Lower lobe of right lung (tissue), 2 donors: ENCODE data around the gene ZNF230. TPM values are rescaled to one million over a fixed set of nuclear protein-coding genes. Genes with fewer than 3 reads are reported as not detected.

Source experiments
- ATAC-seq, 2 donors: fragments of 200-7000 bp; cut with Tn5 transposase; one replicate each; pipeline ENCODE4 v1.9.1; 2020 to 2022; ENCODE audit warnings: mild to moderate bottlenecking in 2 of 2, moderate library complexity in 2 of 2
- DNase-seq: peaks from one replicate; pipeline ENCODE4 v3.0.0-alpha.2; 2020
- H3K27ac ChIP-seq: fragments of 200-600 bp; one replicate; pipeline ENCODE4 v1.8.0; 2022
- H3K27me3 ChIP-seq: fragments of 200-600 bp; one replicate; pipeline ENCODE4 v1.8.0; 2022; ENCODE audit warnings: low read depth
- H3K36me3 ChIP-seq: fragments of 200-600 bp; one replicate; pipeline ENCODE4 v1.8.0; 2022; ENCODE audit warnings: mild to moderate bottlenecking
- H3K4me1 ChIP-seq: fragments of 200-600 bp; one replicate; pipeline ENCODE4 v1.8.0; 2022
- H3K4me3 ChIP-seq: fragments of 200-600 bp; one replicate; pipeline ENCODE4 v1.8.0; 2022; ENCODE audit warnings: mild to moderate bottlenecking
- H3K9me3 ChIP-seq: fragments of 200-600 bp; one replicate; pipeline ENCODE4 v1.8.0; 2022
- CTCF ChIP-seq: fragments of 200-600 bp; IDR thresholded peaks from one replicate; pipeline ENCODE4 v1.8.0; 2022; ENCODE audit warnings: antibody characterized with exemption, mild to moderate bottlenecking
- intact Hi-C: fragments of 100-400 bp; cut with DNase I; formaldehyde crosslinking; loops from one replicate; pipeline ENCODE4 v1.11.0; 2022
- total RNA-seq: library from RNA; stranded (reverse); fragmentation: NEBNext Ultra II Directional; extraction: Animal tissue kit (Norgen Biotek cat#: 25700); gene quantifications from one replicate; pipeline ENCODE4 v1.2.1, GENCODE V29; 2021
- donor health status: DM: no; HTN: yes; CAD: no; lungs with severe emphysema.

ZNF230 gene
- total RNA-seq, 1 donor from 2014 or later = 4.8 TPM

GRCh38 chr19:43976732-43977131 lies 26.0 kb upstream of the ZNF230 start:
- no peak for TF ChIP-seq CTCF
- H3K9me3 ChIP-seq = peaks cover 87% of the 10 kb centered on the region
- intact Hi-C loops = no loop called here

GRCh38 chr19:43983544-43983911 lies 19.2 kb upstream of the ZNF230 start:
- no peak for DNase-seq
- TF ChIP-seq CTCF = no peak
- Histone ChIP-seq H3K4me1 (peaks cover 9% of the 10 kb centered on the region), H3K27me3 (no peaks in the 10 kb centered on the region), H3K36me3 (peaks cover 5% of the 10 kb centered on the region), H3K9me3 (peaks cover 33% of the 10 kb centered on the region), H3K4me3 (peak overlapping the region; percentile 73), H3K27ac (no peak overlapping the region)
- ATAC-seq = no peak
- intact Hi-C loops = no loop called here

More at GRCh38 chr19:43976732-43977131, 26.0 kb upstream of the ZNF230 start:
- H3K4me1 ChIP-seq = no peaks in the 10 kb centered on the region
- no peaks in the 10 kb centered on the region for H3K36me3 ChIP-seq
- DNase-seq = no peak
- no peak overlapping the region for H3K27ac ChIP-seq
- no peak overlapping the region for H3K4me3 ChIP-seq
- H3K27me3 ChIP-seq = no peaks in the 10 kb centered on the region
- no peak for ATAC-seq

GRCh38 chr19:43983912-43984686 lies 18.7 kb upstream of the ZNF230 start, which contains the start of gene ZNF155:
Gene ZNF155 (plus strand): TSS chr19:43984188. CDS start chr19:43988544, 4,356 bp downstream.
- Histone ChIP-seq H3K9me3 (peaks cover 27% of the 10 kb centered on the region), H3K27ac (peak within 1 kb of the TSS; percentile 77), H3K4me1 (peaks cover 9% of the 10 kb centered on the region), H3K4me3 (peak within 1 kb of the TSS; percentile 73), H3K36me3 (peaks cover 10% of the 10 kb centered on the region), H3K27me3 (no peaks in the 10 kb centered on the region)
- no peak for TF ChIP-seq CTCF
- DNase-seq (peak; percentile 91), ATAC-seq (peak; percentile 99 to 100)
- intact Hi-C loops = no loop called here

GRCh38 chr19:43984687-43985000 lies 18.1 kb upstream of the ZNF230 start:
- Histone ChIP-seq H3K4me1 (peaks cover 9% of the 10 kb centered on the region), H3K27ac (peak overlapping the region; percentile 77), H3K4me3 (peak overlapping the region; percentile 73), H3K36me3 (peaks cover 16% of the 10 kb centered on the region), H3K27me3 (no peaks in the 10 kb centered on the region), H3K9me3 (peaks cover 24% of the 10 kb centered on the region)
- DNase-seq = peak; percentile 52
- intact Hi-C loops = no loop called here
- ATAC-seq = peak; percentile 43 to 57
- no peak for TF ChIP-seq CTCF

GRCh38 chr19:43997631-43998290 lies 5.0 kb upstream of the ZNF230 start:
- no peak overlapping the region for H3K4me3 ChIP-seq
- ATAC-seq (no peak), DNase-seq (no peak)
- H3K27me3 ChIP-seq = no peaks in the 10 kb centered on the region
- peaks cover 6% of the 10 kb centered on the region for H3K4me1 ChIP-seq
- intact Hi-C loops = no loop called here
- H3K36me3 ChIP-seq = peaks cover 43% of the 10 kb centered on the region
- peaks cover 34% of the 10 kb centered on the region for H3K9me3 ChIP-seq
- no peak overlapping the region for H3K27ac ChIP-seq
- TF ChIP-seq CTCF = no peak
